GM21717 (cell line): ENCODE measurements around the gene EPS8L1.

Experiments
- ATAC-seq: cut with Tn5 transposase; IDR thresholded peaks from one replicate; pipeline ENCODE4 v1.9.1; 2021; ENCODE audit warnings: mild to moderate bottlenecking, moderate library complexity; ENCODE audit not compliant: unreplicated experiment

EPS8L1 gene

GRCh38 chr19:55079400-55080038, 3.9 kb downstream of the EPS8L1 start:
- ATAC-seq: no peak

- ATAC-seq: no peak
These were observed 4.7 kb downstream of the EPS8L1 start for GRCh38 chr19:55080121-55080967.

GRCh38 chr19:55080968-55081769, 5.5 kb downstream of the EPS8L1 start:
- peak; percentile 69 for ATAC-seq

GRCh38 chr19:55081770-55082019, 6.0 kb downstream of the EPS8L1 start:
- ATAC-seq: no peak

GRCh38 chr19:55082020-55082851, 6.6 kb downstream of the EPS8L1 start:
- no peak for ATAC-seq

GRCh38 chr19:55083004-55083850, 7.6 kb downstream of the EPS8L1 start:
- no peak for ATAC-seq

GRCh38 chr19:55084416-55084815, 8.7 kb downstream of the EPS8L1 start:
- no peak for ATAC-seq

- no peak for ATAC-seq
These were observed 10.4 kb downstream of the EPS8L1 start for GRCh38 chr19:55085923-55086715.

- no peak for ATAC-seq
These were observed 11.3 kb downstream of the EPS8L1 start for GRCh38 chr19:55086730-55087541.

GRCh38 chr19:55087542-55087901, 11.9 kb downstream of the EPS8L1 start:
- ATAC-seq: no peak

- ATAC-seq: no peak
These were observed 12.4 kb downstream of the EPS8L1 start for GRCh38 chr19:55088021-55088451.

- ATAC-seq: no peak
These were observed 13.1 kb downstream of the EPS8L1 start for GRCh38 chr19:55088543-55089341.

GRCh38 chr19:55089342-55089944, 13.8 kb downstream of the EPS8L1 start:
- no peak for ATAC-seq

GRCh38 chr19:55090564-55090963, 14.9 kb downstream of the EPS8L1 start:
- ATAC-seq: no peak

- no peak for ATAC-seq
These were observed 15.6 kb downstream of the EPS8L1 start for GRCh38 chr19:55091126-55091910.

GRCh38 chr19:55091955-55092354, 16.3 kb downstream of the EPS8L1 start:
- no peak for ATAC-seq
